ENCODE measurements around the gene NR3C2.
"Not testable (repeated sequence)": the region's sequence is repeated elsewhere in the genome, so short reads cannot be mapped to it uniquely, and the experiment has no call there.

The NR3C2 gene

DNA sequence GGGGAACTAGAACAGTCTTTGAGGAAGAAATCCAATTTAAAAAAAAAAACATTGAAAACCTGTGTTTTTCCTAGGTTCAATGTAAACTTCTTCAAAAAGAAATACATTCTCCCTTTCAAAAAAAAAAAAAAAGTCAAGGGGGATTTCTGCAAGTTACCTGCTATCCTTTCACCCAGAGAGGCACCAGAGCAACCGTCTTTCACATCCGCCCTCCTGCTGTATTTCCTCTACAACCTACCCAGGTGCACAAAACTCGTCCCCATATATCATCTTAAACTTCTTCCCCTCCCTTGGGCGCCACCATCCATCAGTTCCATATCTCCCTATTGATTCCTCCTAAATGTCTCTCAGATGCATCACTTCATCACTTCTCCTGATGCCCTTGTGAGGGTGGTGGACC lies 74.5 kb downstream of the NR3C2 start:
- DNase-seq (ENCODE audit: low read depth) = no peak

DNA sequence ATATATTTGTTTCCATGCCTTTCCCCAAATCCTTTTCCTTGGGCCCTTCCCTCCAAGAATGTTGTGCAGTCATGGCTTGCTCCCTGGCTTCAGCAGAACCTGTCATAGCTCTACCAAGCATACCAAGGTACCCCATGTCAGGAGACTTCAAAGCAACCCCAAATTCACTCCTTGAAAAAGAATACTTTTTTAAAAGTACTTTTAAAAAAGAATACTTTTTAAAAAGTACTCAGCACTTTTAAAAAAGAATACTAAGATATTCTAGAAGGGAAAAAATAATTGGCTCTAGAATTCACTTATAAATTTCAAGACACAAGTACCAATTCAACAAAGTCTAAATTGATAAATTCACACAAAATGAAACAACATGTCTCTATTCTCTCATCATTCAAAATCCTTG lies 76.0 kb downstream of the NR3C2 start:
- DNase-seq (ENCODE audit: low read depth) = no peak

GRCh38 chr4:148364525-148364924 lies 77.7 kb downstream of the NR3C2 start:
- no peak for DNase-seq (ENCODE audit: low read depth)

GRCh38 chr4:148359769-148360168 lies 82.4 kb downstream of the NR3C2 start:
- no peak for DNase-seq (ENCODE audit: low read depth)

- no peak for DNase-seq (ENCODE audit: low read depth)
These were observed 86.6 kb downstream of the NR3C2 start for GRCh38 chr4:148355442-148356123.

GRCh38 chr4:148354186-148354585 lies 88.0 kb downstream of the NR3C2 start:
- DNase-seq (ENCODE audit: low read depth) = no peak

GRCh38 chr4:148353571-148353970 lies 88.6 kb downstream of the NR3C2 start:
- DNase-seq (ENCODE audit: low read depth) = no peak

DNA sequence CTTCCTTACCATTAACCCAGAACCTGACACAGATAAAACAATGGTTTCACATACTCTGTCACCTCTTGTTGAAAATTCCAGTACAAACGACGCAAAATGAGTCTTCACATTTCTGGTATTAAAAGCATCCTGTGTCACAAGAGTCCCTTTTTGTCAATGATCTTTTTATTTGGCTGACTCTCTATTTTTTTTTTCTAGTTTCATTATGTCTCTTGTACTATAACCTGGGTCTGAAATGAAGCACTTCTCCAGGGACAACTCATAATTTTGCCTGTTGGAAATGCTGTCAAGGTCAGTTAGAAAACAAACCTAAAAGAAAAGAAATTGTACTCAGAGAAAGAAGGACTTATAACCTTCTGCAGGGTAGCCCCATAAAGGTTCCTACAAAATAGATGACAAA lies 93.1 kb downstream of the NR3C2 start:
- DNase-seq (ENCODE audit: low read depth) = no peak

DNA sequence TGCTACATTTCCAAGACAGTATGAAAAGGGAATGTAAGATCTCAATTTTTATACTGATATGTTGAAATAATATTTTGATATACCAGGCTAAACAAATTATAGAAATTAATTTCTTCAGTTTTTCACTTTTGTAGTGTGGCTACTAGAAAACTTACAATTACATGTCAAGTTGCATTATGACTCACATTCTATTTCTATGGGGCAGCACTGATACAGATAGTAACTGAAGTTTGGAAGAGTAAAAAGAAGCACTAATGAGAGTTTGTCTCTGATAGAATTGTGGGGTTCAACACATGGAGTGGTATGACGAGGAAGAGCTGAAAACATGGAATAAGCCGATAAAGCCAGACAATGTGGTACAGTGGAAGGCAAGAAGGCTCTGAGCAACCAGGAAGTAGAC lies 95.6 kb downstream of the NR3C2 start:
- DNase-seq (ENCODE audit: low read depth) = no peak

GRCh38 chr4:148345509-148345908 lies 96.7 kb downstream of the NR3C2 start:
- DNase-seq (ENCODE audit: low read depth) = no peak

DNA sequence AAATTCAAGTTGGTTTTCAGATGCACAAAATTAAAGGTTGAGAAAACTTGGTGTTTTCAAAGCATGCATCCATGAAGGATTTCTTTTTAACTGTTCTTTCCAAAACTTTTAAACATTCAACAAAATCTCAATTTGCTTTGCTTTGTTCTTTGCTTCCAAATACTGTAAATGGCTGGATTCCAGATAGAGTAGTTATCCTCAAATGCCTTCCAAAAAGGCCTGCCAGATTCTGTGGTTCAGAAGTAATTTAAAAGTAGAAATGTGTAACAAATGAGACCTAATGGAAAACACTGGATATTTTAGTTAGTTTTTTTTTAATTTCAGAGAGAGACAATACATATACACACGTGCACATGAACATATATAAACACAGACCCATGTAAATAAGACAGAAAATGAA lies 97.3 kb downstream of the NR3C2 start:
- DNase-seq (ENCODE audit: low read depth) = no peak

- DNase-seq (ENCODE audit: low read depth) = no peak
These were observed 97.9 kb downstream of the NR3C2 start for GRCh38 chr4:148344352-148344751.

DNA sequence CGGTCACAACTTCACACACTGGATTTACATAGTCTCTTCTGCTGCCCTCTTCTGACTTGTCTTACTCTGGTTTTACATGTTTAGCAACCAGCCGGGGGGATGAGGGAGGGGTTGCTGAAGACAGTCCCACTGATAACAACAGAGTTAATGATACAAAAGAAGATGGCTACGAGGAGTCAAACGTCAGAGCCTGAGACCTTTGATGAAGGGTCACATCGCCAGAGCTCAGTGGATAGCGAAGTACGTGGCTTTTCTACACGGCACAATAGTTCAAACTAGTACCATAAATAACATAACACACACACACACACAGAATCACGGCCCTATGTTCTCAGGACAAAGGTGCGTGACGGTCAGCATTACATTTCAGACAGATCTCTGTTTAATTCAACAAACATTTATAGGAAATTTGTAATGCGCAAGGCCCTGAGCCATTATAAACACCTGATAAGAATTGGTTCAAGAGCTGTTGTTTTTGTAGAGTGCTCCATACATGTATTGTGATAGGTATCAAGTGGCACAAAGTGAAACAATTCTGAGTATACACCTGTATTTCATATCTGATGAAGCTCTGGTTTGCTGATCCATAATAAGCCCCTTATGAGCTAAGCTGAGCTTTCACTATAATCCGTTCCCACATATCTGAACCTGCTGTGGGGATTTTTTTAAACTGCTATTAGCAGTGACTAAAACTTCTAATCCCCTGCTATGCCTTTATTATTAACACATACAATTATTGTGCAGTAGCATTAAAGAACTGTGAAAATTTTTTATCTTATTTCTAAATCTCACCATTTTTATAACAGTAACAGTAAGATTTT lies 100.0 kb downstream of the NR3C2 start:
- DNase-seq (ENCODE audit: low read depth) = no peak

DNA sequence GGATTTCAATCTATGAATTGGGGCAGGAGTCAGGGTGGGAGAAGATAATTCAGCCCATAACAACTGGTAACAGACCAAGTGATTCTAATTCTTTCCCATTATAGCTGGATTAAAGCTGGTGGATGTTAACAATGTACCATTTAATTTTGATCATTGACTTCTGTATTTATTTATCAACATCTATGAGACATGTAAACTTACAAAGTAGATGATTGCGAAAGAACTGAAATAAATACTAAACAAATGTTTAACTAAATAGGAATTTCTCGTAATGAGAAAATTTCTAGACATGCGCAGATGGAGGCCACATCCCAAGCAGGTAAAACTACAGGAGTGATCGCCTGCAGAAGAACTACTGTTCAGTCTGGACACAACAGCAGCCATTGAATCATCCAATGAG lies 107.1 kb downstream of the NR3C2 start:
- DNase-seq (ENCODE audit: low read depth) = no peak

GRCh38 chr4:148333265-148333664 lies 108.9 kb downstream of the NR3C2 start:
- DNase-seq (ENCODE audit: low read depth) = no peak

- DNase-seq (ENCODE audit: low read depth) = no peak
These were observed 109.7 kb downstream of the NR3C2 start for GRCh38 chr4:148332486-148332885.

GRCh38 chr4:148330724-148331123 lies 111.5 kb downstream of the NR3C2 start:
- no peak for DNase-seq (ENCODE audit: low read depth)

DNA sequence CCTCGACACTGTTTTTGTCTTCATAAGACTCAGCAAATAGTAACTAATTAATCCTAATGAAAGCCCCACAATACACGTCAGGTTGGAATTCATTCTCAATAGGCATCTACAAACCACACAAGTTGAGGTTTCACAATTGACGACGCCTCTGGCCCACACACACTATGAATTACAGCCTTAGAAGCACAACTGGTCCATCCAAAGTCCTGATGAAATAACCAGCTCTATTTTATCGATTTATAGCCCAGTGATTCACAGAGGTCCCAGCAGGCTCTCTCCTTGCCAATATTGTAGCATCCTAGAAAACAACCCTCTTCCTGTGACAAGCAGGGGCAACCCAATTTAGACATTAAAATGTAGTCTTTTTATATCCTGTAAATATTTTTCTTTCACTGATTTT lies 112.1 kb downstream of the NR3C2 start:
- no peak for DNase-seq (ENCODE audit: low read depth)

GRCh38 chr4:148329751-148330150 lies 112.5 kb downstream of the NR3C2 start:
- DNase-seq (ENCODE audit: low read depth) = no peak

- DNase-seq (ENCODE audit: low read depth) = no peak
These were observed 114.5 kb downstream of the NR3C2 start for GRCh38 chr4:148327683-148328082.

- DNase-seq (ENCODE audit: low read depth) = not testable (repeated sequence)
These were observed 118.9 kb downstream of the NR3C2 start for GRCh38 chr4:148323316-148323715.

- no peak for DNase-seq (ENCODE audit: low read depth)
These were observed 127.2 kb downstream of the NR3C2 start for GRCh38 chr4:148315049-148315448.

- no peak for DNase-seq (ENCODE audit: low read depth)
These were observed 129.2 kb downstream of the NR3C2 start for GRCh38 chr4:148312956-148313490.
